IgD-negative memory B cell (primary cell): ENCODE data around the gene STAT5B. TPM values are rescaled to one million over a fixed set of nuclear protein-coding genes. Genes with fewer than 3 reads are reported as not detected.
"Not testable (repeated sequence)": the region's sequence is repeated elsewhere in the genome, so short reads cannot be mapped to it uniquely, and the experiment has no call there.

Experiments used
- H3K27ac Mint-ChIP-seq, 3 donors: one replicate each; pipeline ENCODE4 v1.8.0; 2020 to 2022; ENCODE audit warnings: mild to moderate bottlenecking in 3 of 3, mixed read lengths in 3 of 3, moderate library complexity in 1 of 3
- H3K27me3 Mint-ChIP-seq: one replicate; pipeline ENCODE4 v1.8.0; 2021; ENCODE audit warnings: mixed read lengths
- H3K36me3 Mint-ChIP-seq: one replicate; pipeline ENCODE4 v1.8.0; 2020; ENCODE audit warnings: mild to moderate bottlenecking, mixed read lengths
- H3K4me1 Mint-ChIP-seq, 3 donors: one replicate each; pipeline ENCODE4 v1.8.0; 2020 to 2022; ENCODE audit warnings: mixed read lengths in 3 of 3, mild to moderate bottlenecking in 1 of 3
- H3K4me3 Mint-ChIP-seq, 4 donors: one replicate each; pipeline ENCODE4 v1.8.0; 2020 to 2022; ENCODE audit warnings: mild to moderate bottlenecking in 4 of 4, mixed read lengths in 4 of 4, moderate library complexity in 3 of 4
- H3K9me3 Mint-ChIP-seq, 3 donors: one replicate each; pipeline ENCODE4 v1.8.0; 2020 to 2021; ENCODE audit warnings: mixed read lengths in 3 of 3, mild to moderate bottlenecking in 1 of 3
- polyA plus RNA-seq: library from polyadenylated mRNA; unstranded; fragments of 300-500 nt; fragmentation: Illumina TruSeq; gene quantifications from one replicate; pipeline ENCODE4 v1.2.3, GENCODE V29; 2021

Gene STAT5B
- polyA plus RNA-seq, 1 donor from 2014 or later = 60.4 TPM

- Mint-ChIP-seq H3K27me3 (no peaks in the 10 kb centered on the region), H3K36me3 (peaks cover 7% of the 10 kb centered on the region), H3K27ac (no peak overlapping the region), H3K9me3 (no peaks in the 10 kb centered on the region), H3K4me3 (no peak overlapping the region), H3K4me1 (peaks cover 0 to 3% (median 2%) of the 10 kb centered on the region in 3 donors)
Measured at GRCh38 chr17:42225646-42226045, 50.5 kb downstream of the STAT5B start.

GRCh38 chr17:42224651-42225050, 51.5 kb downstream of the STAT5B start:
- Mint-ChIP-seq H3K27me3 (no peaks in the 10 kb centered on the region), H3K4me1 (peaks cover 0 to 3% (median 0%) of the 10 kb centered on the region in 3 donors), H3K9me3 (no peaks in the 10 kb centered on the region), H3K4me3 (no peak overlapping the region), H3K36me3 (peaks cover 7% of the 10 kb centered on the region), H3K27ac (no peak overlapping the region)

DNA sequence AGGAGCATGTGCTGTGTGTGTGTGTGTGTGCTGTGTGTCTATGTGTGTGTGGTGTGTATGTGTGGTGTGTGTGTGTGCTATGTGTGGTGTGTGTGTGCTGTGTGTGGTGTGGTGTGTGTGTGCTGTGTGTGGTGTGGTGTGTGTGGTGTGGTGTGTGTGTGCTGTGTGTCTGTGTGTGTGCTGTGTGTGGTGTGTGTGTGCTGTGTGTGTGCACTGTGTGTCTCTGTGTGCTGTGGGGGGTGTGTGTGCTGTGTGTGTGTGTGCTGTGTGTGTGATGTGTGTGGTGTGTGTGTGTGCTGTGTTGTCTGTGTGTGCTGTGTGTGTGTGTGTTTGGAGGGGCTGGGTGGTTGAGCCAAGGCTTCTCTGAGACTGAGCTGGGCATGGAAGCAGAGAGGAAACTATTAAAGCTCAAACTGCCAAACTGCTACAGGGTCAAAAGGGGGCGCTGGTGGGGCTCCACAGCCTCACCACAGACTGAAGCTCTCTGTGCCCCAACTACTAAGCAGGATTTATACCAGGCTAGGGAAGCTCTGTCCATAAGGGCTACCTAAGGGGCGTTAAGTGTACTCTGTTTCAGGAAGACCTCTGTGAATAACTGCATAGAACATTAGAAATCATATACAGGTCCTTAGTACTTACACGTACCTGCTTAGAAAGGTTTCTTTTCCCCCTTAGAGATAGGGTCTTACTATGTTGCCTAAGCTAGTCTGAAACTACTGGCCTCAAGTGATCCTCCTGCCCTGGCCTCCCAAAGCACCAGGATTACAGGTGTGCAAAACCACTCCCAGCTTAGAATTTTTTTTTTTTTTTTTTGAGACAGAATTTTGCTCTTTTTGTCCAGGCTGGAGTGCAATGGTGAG, 54.1 kb downstream of the STAT5B start:
- H3K4me3 Mint-ChIP-seq = no peak overlapping the region
- no peaks in the 10 kb centered on the region for H3K27me3 Mint-ChIP-seq
- H3K27ac Mint-ChIP-seq = peak overlapping the region in 1 of 3 donors; percentile 17
- peaks cover 0 to 3% (median 0%) of the 10 kb centered on the region in 3 donors for H3K4me1 Mint-ChIP-seq
- H3K9me3 Mint-ChIP-seq = no peaks in the 10 kb centered on the region
- H3K36me3 Mint-ChIP-seq = peaks cover 7% of the 10 kb centered on the region

DNA sequence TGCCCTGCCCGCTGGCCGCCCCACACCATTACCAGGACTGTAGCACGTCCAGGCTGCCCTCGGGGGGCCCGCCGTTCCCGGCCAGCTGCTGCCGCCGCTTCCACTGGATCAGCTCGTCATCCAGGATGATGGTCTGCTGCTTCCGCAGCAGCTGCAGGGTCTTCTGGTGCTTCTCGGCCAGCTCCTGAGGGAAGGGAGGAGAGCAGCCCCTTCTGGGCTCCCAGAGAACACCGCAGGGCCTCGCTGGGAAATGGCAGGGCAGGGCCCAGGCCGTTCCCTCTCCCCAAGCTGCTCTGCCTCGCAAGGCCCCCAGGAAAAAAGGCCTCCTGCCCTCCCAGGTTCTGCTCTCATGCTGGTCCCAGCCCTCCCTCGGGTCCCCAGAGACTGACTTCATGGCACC, 56.9 kb downstream of the STAT5B start:
- not testable (repeated sequence) for H3K36me3 Mint-ChIP-seq, H3K9me3 Mint-ChIP-seq, H3K4me1 Mint-ChIP-seq, H3K4me3 Mint-ChIP-seq, H3K27ac Mint-ChIP-seq, H3K27me3 Mint-ChIP-seq

- H3K4me1 Mint-ChIP-seq = no peaks in the 10 kb centered on the region
- H3K4me3 Mint-ChIP-seq = no peak overlapping the region
- H3K36me3 Mint-ChIP-seq = peaks cover 2% of the 10 kb centered on the region
- no peaks in the 10 kb centered on the region for H3K9me3 Mint-ChIP-seq
- no peaks in the 10 kb centered on the region for H3K27me3 Mint-ChIP-seq
- H3K27ac Mint-ChIP-seq = no peak overlapping the region
Measured at GRCh38 chr17:42214156-42214555, 62.0 kb downstream of the STAT5B start.

- peaks cover 3% of the 10 kb centered on the region for H3K36me3 Mint-ChIP-seq
- no peaks in the 10 kb centered on the region for H3K27me3 Mint-ChIP-seq
- H3K27ac Mint-ChIP-seq = no peak overlapping the region
- H3K4me3 Mint-ChIP-seq = no peak overlapping the region
- H3K4me1 Mint-ChIP-seq = no peaks in the 10 kb centered on the region
- H3K9me3 Mint-ChIP-seq = no peaks in the 10 kb centered on the region
Measured at GRCh38 chr17:42212382-42212781, 63.8 kb downstream of the STAT5B start.

DNA sequence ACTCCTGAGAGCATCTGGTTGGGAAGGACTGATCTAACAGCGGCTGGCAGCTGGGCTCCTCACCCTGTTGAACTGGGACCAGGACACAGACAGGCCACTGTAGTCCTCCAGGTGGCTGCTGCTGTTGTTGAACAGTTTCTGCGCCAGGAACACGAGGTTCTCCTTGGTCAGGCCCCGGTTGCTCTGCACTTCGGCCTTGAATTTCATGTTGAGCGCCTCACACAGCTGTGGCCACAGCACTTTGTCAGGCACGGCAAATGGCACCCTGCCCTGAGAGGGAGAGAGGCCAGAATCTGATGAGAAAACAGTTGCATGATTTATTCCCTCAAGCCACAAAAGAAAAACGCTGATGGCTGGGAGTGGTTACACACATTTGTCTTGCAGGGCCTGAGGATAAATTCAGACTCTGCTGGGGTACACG, 64.3 kb downstream of the STAT5B start:
- not testable (repeated sequence) for H3K27ac Mint-ChIP-seq, H3K4me3 Mint-ChIP-seq, H3K9me3 Mint-ChIP-seq, H3K4me1 Mint-ChIP-seq, H3K27me3 Mint-ChIP-seq, H3K36me3 Mint-ChIP-seq

GRCh38 chr17:42210046-42210445, 66.1 kb downstream of the STAT5B start:
- no peak overlapping the region for H3K4me3 Mint-ChIP-seq
- no peaks in the 10 kb centered on the region for H3K9me3 Mint-ChIP-seq
- no peak overlapping the region for H3K27ac Mint-ChIP-seq
- no peaks in the 10 kb centered on the region for H3K4me1 Mint-ChIP-seq
- H3K27me3 Mint-ChIP-seq = no peaks in the 10 kb centered on the region
- H3K36me3 Mint-ChIP-seq = peaks cover 3% of the 10 kb centered on the region

GRCh38 chr17:42206153-42206612, 70.0 kb downstream of the STAT5B start:
- not testable (repeated sequence) for H3K4me1 Mint-ChIP-seq, H3K9me3 Mint-ChIP-seq, H3K4me3 Mint-ChIP-seq, H3K27me3 Mint-ChIP-seq, H3K36me3 Mint-ChIP-seq
- H3K27ac Mint-ChIP-seq = peak overlapping the region in 1 of 3 donors; percentile 37

DNA sequence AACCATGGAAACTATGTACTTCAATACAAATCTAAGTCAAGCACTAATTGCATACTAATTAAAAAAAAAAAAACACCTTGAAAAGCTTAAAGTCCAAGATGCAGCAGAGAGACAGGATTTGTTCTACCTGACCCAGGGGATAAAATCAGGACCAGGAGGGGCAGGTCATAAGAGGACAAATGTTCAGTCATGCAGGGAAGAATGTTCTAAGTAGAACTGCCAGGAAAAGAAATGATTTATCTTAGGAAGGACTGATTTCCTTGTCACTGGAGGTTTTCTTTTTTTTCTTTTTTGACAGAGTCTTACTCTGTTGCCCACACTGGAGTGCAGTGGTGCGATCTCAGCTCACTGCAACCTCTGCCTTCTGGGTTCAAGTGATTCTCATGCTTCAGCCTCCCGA, 72.8 kb downstream of the STAT5B start:
- H3K4me1 Mint-ChIP-seq = peaks cover 6 to 9% (median 9%) of the 10 kb centered on the region in 3 donors
- peaks cover 4% of the 10 kb centered on the region for H3K36me3 Mint-ChIP-seq
- H3K27me3 Mint-ChIP-seq = no peaks in the 10 kb centered on the region
- no peak overlapping the region for H3K27ac Mint-ChIP-seq
- no peaks in the 10 kb centered on the region for H3K9me3 Mint-ChIP-seq
- H3K4me3 Mint-ChIP-seq = no peak overlapping the region

- peaks cover 4% of the 10 kb centered on the region for H3K36me3 Mint-ChIP-seq
- no peaks in the 10 kb centered on the region for H3K27me3 Mint-ChIP-seq
- H3K27ac Mint-ChIP-seq = peak overlapping the region in 1 of 3 donors; percentile 89
- no peak overlapping the region for H3K4me3 Mint-ChIP-seq
- no peaks in the 10 kb centered on the region for H3K9me3 Mint-ChIP-seq
- H3K4me1 Mint-ChIP-seq = peaks cover 6 to 11% (median 9%) of the 10 kb centered on the region in 3 donors
Measured at GRCh38 chr17:42202696-42203095, 73.5 kb downstream of the STAT5B start.

- H3K9me3 Mint-ChIP-seq = no peaks in the 10 kb centered on the region
- peaks cover 6 to 11% (median 10%) of the 10 kb centered on the region in 3 donors for H3K4me1 Mint-ChIP-seq
- H3K27ac Mint-ChIP-seq = peak overlapping the region in 1 of 3 donors; percentile 89
- no peaks in the 10 kb centered on the region for H3K27me3 Mint-ChIP-seq
- peak overlapping the region in 1 of 4 donors; percentile 43 for H3K4me3 Mint-ChIP-seq
- H3K36me3 Mint-ChIP-seq = peaks cover 4% of the 10 kb centered on the region
Measured at GRCh38 chr17:42202159-42202558, 74.0 kb downstream of the STAT5B start.

GRCh38 chr17:42201458-42201772, 74.8 kb downstream of the STAT5B start:
- Mint-ChIP-seq H3K9me3 (no peaks in the 10 kb centered on the region), H3K27me3 (no peaks in the 10 kb centered on the region), H3K4me3 (no peak overlapping the region), H3K27ac (peak overlapping the region in 2 of 3 donors; percentile 80 to 92), H3K36me3 (peaks cover 4% of the 10 kb centered on the region), H3K4me1 (peaks cover 6 to 11% (median 10%) of the 10 kb centered on the region in 3 donors)

DNA sequence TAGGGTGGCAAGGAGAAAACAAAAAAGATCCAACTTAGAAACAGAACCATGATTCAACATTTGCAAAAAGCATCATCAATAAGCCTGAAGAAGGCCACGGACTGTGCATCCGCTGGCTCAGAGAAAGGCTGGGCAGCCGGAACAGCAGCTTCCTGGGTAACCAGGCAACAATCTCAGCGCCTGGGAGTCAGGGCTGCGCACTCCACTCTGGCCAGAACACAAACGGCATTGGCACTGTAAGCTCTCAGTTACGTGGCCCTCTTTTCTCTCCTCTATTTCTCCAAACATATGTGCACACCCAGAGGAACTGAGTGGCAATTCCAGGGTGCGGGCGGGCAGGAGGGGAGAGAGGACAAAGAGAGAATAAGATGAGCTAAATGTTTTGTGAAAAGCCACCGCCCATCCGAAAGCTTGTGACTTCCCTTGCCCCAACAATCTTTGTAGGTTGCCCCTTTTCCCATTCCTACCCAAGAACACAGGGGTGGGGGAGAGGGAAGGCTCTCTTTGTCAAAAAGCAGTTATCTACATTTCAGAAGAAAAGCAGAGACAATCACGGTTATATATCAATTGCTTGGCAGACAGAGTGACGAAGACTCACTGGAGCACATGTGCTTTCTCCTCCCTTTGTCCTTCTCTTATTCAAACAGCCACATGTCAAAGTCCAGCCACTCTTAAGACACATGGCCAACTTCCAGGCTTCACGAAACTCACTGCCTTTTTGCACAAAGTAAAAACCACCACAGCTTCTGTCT, 75.3 kb downstream of the STAT5B start:
- H3K27me3 Mint-ChIP-seq = no peaks in the 10 kb centered on the region
- H3K36me3 Mint-ChIP-seq = peaks cover 4% of the 10 kb centered on the region
- no peaks in the 10 kb centered on the region for H3K9me3 Mint-ChIP-seq
- H3K27ac Mint-ChIP-seq = peak overlapping the region; percentile 67 to 92 (median 80)
- peaks cover 6 to 14% (median 11%) of the 10 kb centered on the region in 3 donors for H3K4me1 Mint-ChIP-seq
- no peak overlapping the region for H3K4me3 Mint-ChIP-seq

DNA sequence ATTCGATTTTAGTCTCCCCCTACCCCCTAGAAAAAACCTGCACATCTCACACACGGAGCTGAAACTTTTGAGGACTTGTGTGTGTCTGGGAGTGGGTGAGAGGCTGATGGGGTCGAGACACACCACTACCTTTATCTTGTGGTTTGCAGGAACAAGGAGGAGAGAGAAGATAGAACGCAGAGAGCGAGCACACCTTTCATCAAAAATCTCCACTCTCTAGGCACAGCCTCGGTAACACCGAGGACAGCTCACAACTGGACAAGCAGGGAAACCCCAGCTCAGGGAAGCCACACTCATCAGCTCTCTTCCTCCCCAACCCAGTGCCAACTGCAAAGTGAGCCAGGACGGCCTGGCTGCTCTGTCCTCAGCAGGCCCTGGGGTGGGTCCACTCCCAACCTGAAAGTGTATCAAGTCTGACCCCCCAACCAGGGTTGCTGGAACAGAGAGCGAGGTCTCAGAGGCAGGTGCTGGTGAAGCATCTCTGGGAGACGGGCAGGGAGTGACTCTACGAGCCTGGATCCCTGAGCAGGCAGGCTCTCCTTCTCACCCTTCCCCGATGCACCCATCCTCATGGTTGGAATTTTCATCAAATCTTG, 76.7 kb downstream of the STAT5B start:
- peak overlapping the region; percentile 39 to 98 (median 86) for H3K27ac Mint-ChIP-seq
- no peaks in the 10 kb centered on the region for H3K27me3 Mint-ChIP-seq
- peaks cover 4% of the 10 kb centered on the region for H3K36me3 Mint-ChIP-seq
- no peaks in the 10 kb centered on the region for H3K9me3 Mint-ChIP-seq
- H3K4me3 Mint-ChIP-seq = peak overlapping the region in 2 of 4 donors; percentile 22 to 28
- H3K4me1 Mint-ChIP-seq = peaks cover 7 to 14% (median 11%) of the 10 kb centered on the region in 3 donors
